Liver (tissue), 9 donors: ENCODE measurements around the gene PLA2G4E. TPM values are rescaled to one million over a fixed set of nuclear protein-coding genes. Genes with fewer than 3 reads are reported as not detected.

Experiments used
- DNase-seq: peaks from one replicate; pipeline ENCODE4 v3.0.0-alpha.2; 2017; ENCODE audit warnings: low spot score
- H3K27ac ChIP-seq, 2 donors: one replicate each; pipeline ENCODE4 v1.7.0; 2013; ENCODE audit warnings: inconsistent platforms in 2 of 2, low read length in 2 of 2, control low read depth in 1 of 2, low read depth in 1 of 2, mild to moderate bottlenecking in 1 of 2
- H3K27me3 ChIP-seq, 4 donors: one replicate each; pipeline versions ENCODE4 v1.6.1 to v1.7.0; 2013; ENCODE audit warnings: low read length in 3 of 4, inconsistent platforms in 1 of 4, mild to moderate bottlenecking in 1 of 4, moderate library complexity in 1 of 4; ENCODE audit not compliant: control insufficient read depth in 4 of 4, insufficient read depth in 4 of 4
- H3K36me3 ChIP-seq, 4 donors: one replicate each; pipeline versions ENCODE4 v1.6.1 to v1.7.0; 2013; ENCODE audit warnings: low read length in 3 of 4, mild to moderate bottlenecking in 3 of 4, low read depth in 1 of 4, moderate library complexity in 1 of 4; ENCODE audit not compliant: control insufficient read depth in 4 of 4, insufficient read depth in 3 of 4
- H3K4me1 ChIP-seq, 4 donors: one replicate each; pipeline versions ENCODE4 v1.6.1 to v1.7.0; 2013; ENCODE audit warnings: low read length in 3 of 4, mild to moderate bottlenecking in 3 of 4, moderate library complexity in 1 of 4; ENCODE audit not compliant: control insufficient read depth in 4 of 4, insufficient read depth in 4 of 4
- H3K4me3 ChIP-seq, 3 donors: one replicate each; pipeline versions ENCODE4 v1.6.1 to v1.7.0; 2013; ENCODE audit warnings: low read length in 3 of 3, control low read depth in 1 of 3, low read depth in 1 of 3, mild to moderate bottlenecking in 1 of 3
- H3K9ac ChIP-seq, 2 donors: one replicate each; pipeline ENCODE4 v1.7.0; 2013; ENCODE audit warnings: low read length in 2 of 2, mild to moderate bottlenecking in 2 of 2, moderate library complexity in 2 of 2, control low read depth in 1 of 2, low read depth in 1 of 2
- H3K9me3 ChIP-seq, 4 donors: one replicate each; pipeline versions ENCODE4 v1.6.1 to v1.7.0; 2013; ENCODE audit warnings: low read length in 3 of 4; ENCODE audit not compliant: control insufficient read depth in 4 of 4
- ATF3 ChIP-seq: IDR thresholded peaks from 2 replicates; pipeline ENCODE4 v1.6.1; 2016; ENCODE audit warnings: antibody characterized with exemption
- CTCF ChIP-seq: fragments of 150-350 bp; IDR thresholded peaks from 2 replicates; pipeline ENCODE4 v1.5.1; 2017; ENCODE audit warnings: improper control_type of control experiment, low read depth, low read length; ENCODE audit not compliant: missing input control
- FOXA1 ChIP-seq: IDR thresholded peaks from 2 replicates; pipeline ENCODE4 v1.6.1; 2016; ENCODE audit warnings: antibody characterized with exemption
- FOXA2 ChIP-seq: IDR thresholded peaks from 2 replicates; pipeline ENCODE4 v1.6.1; 2016; ENCODE audit warnings: antibody characterized with exemption
- GABPA ChIP-seq, 2 donors: IDR thresholded peaks in 1 of 2; conservative IDR thresholded peaks in 1 of 2; 2 replicates each; pipeline ENCODE4 v1.6.1; 2016; ENCODE audit warnings: antibody characterized with exemption in 2 of 2, mild to moderate bottlenecking in 1 of 2, moderate library complexity in 1 of 2
- HNF4A ChIP-seq, 2 donors: conservative IDR thresholded peaks; 2 replicates each; pipeline ENCODE4 v1.6.1; 2016; ENCODE audit warnings: antibody characterized with exemption in 2 of 2, mild to moderate bottlenecking in 2 of 2
- HNF4G ChIP-seq: IDR thresholded peaks from 2 replicates; pipeline ENCODE4 v1.6.1; 2016; ENCODE audit warnings: antibody characterized with exemption
- JUND ChIP-seq, 2 donors: IDR thresholded peaks; 2 replicates each; pipeline ENCODE4 v1.6.1; 2016; ENCODE audit warnings: antibody characterized with exemption in 2 of 2
- MAX ChIP-seq: IDR thresholded peaks from 2 replicates; pipeline ENCODE4 v1.6.1; 2016; ENCODE audit warnings: antibody characterized with exemption
- NR2F2 ChIP-seq: IDR thresholded peaks from 2 replicates; pipeline ENCODE4 v1.6.1; 2016; ENCODE audit warnings: antibody characterized with exemption
- RAD21 ChIP-seq, 2 donors: IDR thresholded peaks; 2 replicates each; pipeline ENCODE4 v1.6.1; 2016; ENCODE audit warnings: antibody characterized with exemption in 2 of 2, mild to moderate bottlenecking in 2 of 2
- RXRA ChIP-seq, 2 donors: IDR thresholded peaks; 2 replicates each; pipeline ENCODE4 v1.6.1; 2017 to 2018; ENCODE audit warnings: antibody characterized with exemption in 2 of 2, mild to moderate bottlenecking in 1 of 2
- SP1 ChIP-seq: IDR thresholded peaks from 2 replicates; pipeline ENCODE4 v1.6.1; 2018; ENCODE audit warnings: antibody characterized with exemption, mild to moderate bottlenecking
- TAF1 ChIP-seq: conservative IDR thresholded peaks from 2 replicates; pipeline ENCODE4 v1.6.1; 2016; ENCODE audit warnings: antibody characterized with exemption, mild to moderate bottlenecking
- YY1 ChIP-seq: IDR thresholded peaks from 2 replicates; pipeline ENCODE4 v1.6.1; 2016; ENCODE audit warnings: antibody characterized with exemption, mild to moderate bottlenecking
- ZBTB33 ChIP-seq: IDR thresholded peaks from 2 replicates; pipeline ENCODE4 v1.6.1; 2016; ENCODE audit warnings: antibody characterized with exemption
- WGBS: extraction: QIAGEN DNeasy Blood & Tissue Kit; methylation state at CpG from one replicate; pipeline ENCODE4 v1.1.7; 2013; 5-methylcytosine and 5-hydroxymethylcytosine counted together
- polyA plus RNA-seq, 2 donors: library from polyadenylated mRNA; stranded (reverse) in 1 of 2; unstranded in 1 of 2; fragments of 200-250 nt in 1 of 2; fragments of >200 nt in 1 of 2; fragmentation: Nextera tagmentation in 1 of 2; extraction: Ambion mirVana in 1 of 2; gene quantifications; one replicate each; pipeline versions ENCODE4 v1.2.1 to v1.2.3, GENCODE V29; 2013 to 2015
- total RNA-seq, 2 donors: library from RNA; depleted of rRNA; stranded (reverse); fragments of >200 nt; gene quantifications; one replicate each; pipeline ENCODE4 v1.2.3, GENCODE V29; 2014
- donor health status: healthy.
- donor health status: healthy.
- donor health status: healthy.
- donor health status: healthy.
- donor health status: healthy.

Gene PLA2G4E
- total and polyA plus RNA-seq, 4 donors = not detected

- Histone ChIP-seq H3K9me3 (no peaks in the 10 kb centered on the region), H3K4me1 (peaks cover 3 to 31% (median 26%) of the 10 kb centered on the region in 4 donors), H3K27ac (no peak overlapping the region), H3K27me3 (no peaks in the 10 kb centered on the region), H3K4me3 (no peak overlapping the region), H3K9ac (no peak overlapping the region), H3K36me3 (no peaks in the 10 kb centered on the region)
- no peak for DNase-seq
- no peak for TF ChIP-seq JUND (IDR thresholded peaks at IDR 0.05)
- no peak for TF ChIP-seq GABPA (IDR thresholded peaks at IDR 0.05 in 1 of 2, conservative IDR thresholded peaks at IDR 0.05 in 1 of 2)
- TF ChIP-seq FOXA1 = no peak
- TF ChIP-seq YY1 = no peak
- TF ChIP-seq NR2F2 = no peak
- no peak for TF ChIP-seq MAX
- no peak for TF ChIP-seq TAF1
- WGBS = 92% methylated on average over 16 of the region's 16 CpGs
These were observed 88.1 kb downstream of the PLA2G4E start for GRCh38 chr15:41932511-41933289.

- Histone ChIP-seq H3K27ac (no peak overlapping the region), H3K4me3 (no peak overlapping the region)
These were observed 88.7 kb downstream of the PLA2G4E start for GRCh38 chr15:41932101-41932500.

More at GRCh38 chr15:41932101-41932500, 88.7 kb downstream of the PLA2G4E start:
- 97% methylated on average over 9 of the region's 9 CpGs for WGBS
- H3K4me1 ChIP-seq = peaks cover 3 to 36% (median 32%) of the 10 kb centered on the region in 4 donors
- no peak for TF ChIP-seq ZBTB33
- TF ChIP-seq ATF3 = no peak
- no peak for TF ChIP-seq JUND (IDR thresholded peaks at IDR 0.05)
- TF ChIP-seq CTCF = no peak
- TF ChIP-seq RXRA (IDR thresholded peaks at IDR 0.05) = no peak
- TF ChIP-seq HNF4G = no peak
- no peak for TF ChIP-seq FOXA2
- TF ChIP-seq SP1 = no peak
- TF ChIP-seq FOXA1 = no peak
- TF ChIP-seq RAD21 (IDR thresholded peaks at IDR 0.05) = no peak
- no peak for TF ChIP-seq HNF4A (conservative IDR thresholded peaks at IDR 0.05)
- TF ChIP-seq TAF1 = no peak
- H3K27me3 ChIP-seq = no peaks in the 10 kb centered on the region
- DNase-seq = no peak
- no peaks in the 10 kb centered on the region for H3K9me3 ChIP-seq
- H3K9ac ChIP-seq = no peak overlapping the region
- H3K36me3 ChIP-seq = no peaks in the 10 kb centered on the region

Other genes starting within 250 kb of the PLA2G4E start
- gene MAPKBP1, start 246.6 kb downstream of the PLA2G4E start, total RNA-seq = 10 to 100 TPM in 1 of 2 donors, 1 to 10 TPM in 1; 3.7 to 10.3 TPM
- gene MAPKBP1, start 246.6 kb downstream of the PLA2G4E start, polyA plus RNA-seq = 1 to 10 TPM in 1 of 2 donors, under 1 TPM in 1; 0.89 to 1.7 TPM
- gene JMJD7, start 192.9 kb downstream of the PLA2G4E start, total RNA-seq = 1 to 10 TPM in 1 of 2 donors, under 1 TPM in 1; 0.75 to 4.9 TPM
- 1 to 10 TPM; 5.9 TPM for gene JMJD7, start 192.9 kb downstream of the PLA2G4E start, polyA plus RNA-seq
- 1 to 10 TPM in 1 of 2 donors, under 1 TPM in 1; 0.33 to 3.2 TPM for gene PLA2G4B, start 182.2 kb downstream of the PLA2G4E start, total RNA-seq
- 1 to 10 TPM; 1.4 to 3.6 TPM for gene PLA2G4B, start 182.2 kb downstream of the PLA2G4E start, polyA plus RNA-seq
- 1 to 10 TPM in 1 of 2 donors, under 1 TPM in 1; 0.14 to 1.7 TPM for gene SPTBN5, start 127.0 kb downstream of the PLA2G4E start, total RNA-seq
- under 1 TPM; 0.12 to 0.19 TPM for gene SPTBN5, start 127.0 kb downstream of the PLA2G4E start, polyA plus RNA-seq
- gene EHD4, start 48.5 kb downstream of the PLA2G4E start, total RNA-seq = 1 to 10 TPM; 5.1 to 10.0 TPM
- 1 to 10 TPM; 3.3 to 7.3 TPM for gene EHD4, start 48.5 kb downstream of the PLA2G4E start, polyA plus RNA-seq
- gene PLA2G4D, start 73.5 kb upstream of the PLA2G4E start, total RNA-seq = not detected
- gene PLA2G4D, start 73.5 kb upstream of the PLA2G4E start, polyA plus RNA-seq = not detected
- not detected for gene PLA2G4F, start 135.6 kb upstream of the PLA2G4E start, total RNA-seq
- not detected for gene PLA2G4F, start 135.6 kb upstream of the PLA2G4E start, polyA plus RNA-seq
- 10 to 100 TPM; 22.0 to 41.2 TPM for gene VPS39, start 187.3 kb upstream of the PLA2G4E start, total RNA-seq
- gene VPS39, start 187.3 kb upstream of the PLA2G4E start, polyA plus RNA-seq = 10 to 100 TPM; 11.1 to 11.6 TPM